Mesendoderm (in vitro differentiated cells): ENCODE data around the gene ERCC3.

ENCODE experiments used
- DNase-seq: peaks from one replicate; pipeline ENCODE4 v3.0.0; 2013
- H2AK5ac ChIP-seq: 2 replicates; pipeline ENCODE4 v1.6.1; 2013; ENCODE audit warnings: low read length, inconsistent platforms
- H2BK120ac ChIP-seq: 2 replicates; pipeline ENCODE4 v1.6.1; 2013; ENCODE audit warnings: low read depth, mild to moderate bottlenecking, low read length, moderate library complexity, mixed read lengths
- H2BK15ac ChIP-seq: replicated peaks from 2 replicates; pipeline ENCODE4 v1.6.1; 2013; ENCODE audit warnings: low read depth, mild to moderate bottlenecking, moderate library complexity
- H2BK5ac ChIP-seq: 2 replicates; pipeline ENCODE4 v1.6.1; 2013; ENCODE audit warnings: low read length, inconsistent platforms
- H3K18ac ChIP-seq: 2 replicates; pipeline ENCODE4 v1.6.1; 2013; ENCODE audit warnings: mild to moderate bottlenecking, low read length, mixed read lengths
- H3K23ac ChIP-seq: one replicate; pipeline ENCODE4 v1.6.1; 2013; ENCODE audit warnings: low read length
- H3K27ac ChIP-seq: 2 replicates; pipeline ENCODE4 v1.5.1; 2013; ENCODE audit warnings: low read depth, mild to moderate bottlenecking, inconsistent platforms, low read length, moderate library complexity
- H3K27me3 ChIP-seq: 2 replicates; pipeline ENCODE4 v1.6.1; 2013; ENCODE audit warnings: low read length, control low read depth, mild to moderate bottlenecking, inconsistent platforms; ENCODE audit not compliant: insufficient read depth, poor library complexity
- H3K36me3 ChIP-seq: 2 replicates; pipeline ENCODE4 v1.6.1; 2013; ENCODE audit warnings: low read length, inconsistent platforms; ENCODE audit not compliant: control insufficient read depth, insufficient read depth
- H3K4ac ChIP-seq: one replicate; pipeline ENCODE4 v1.6.1; 2013; ENCODE audit warnings: low read depth, mild to moderate bottlenecking, low read length, moderate library complexity
- H3K4me1 ChIP-seq: 2 replicates; pipeline ENCODE4 v1.6.1; 2013; ENCODE audit warnings: low read depth, low read length, inconsistent platforms; ENCODE audit not compliant: control insufficient read depth
- H3K4me2 ChIP-seq: 2 replicates; pipeline ENCODE4 v1.6.1; 2013; ENCODE audit warnings: low read length
- H3K4me3 ChIP-seq: 2 replicates; pipeline ENCODE4 v1.5.1; 2013; ENCODE audit warnings: mild to moderate bottlenecking, low read length
- H3K56ac ChIP-seq: one replicate; pipeline ENCODE4 v1.6.1; 2013; ENCODE audit warnings: low read length
- H3K79me1 ChIP-seq: 2 replicates; pipeline ENCODE4 v1.6.1; 2013; ENCODE audit warnings: low read length, inconsistent platforms
- H3K79me2 ChIP-seq: 2 replicates; pipeline ENCODE4 v1.6.1; 2013; ENCODE audit warnings: mild to moderate bottlenecking, low read length; ENCODE audit not compliant: control insufficient read depth, insufficient read depth
- H3K9ac ChIP-seq: 2 replicates; pipeline ENCODE4 v1.6.1; 2013; ENCODE audit warnings: low read length, inconsistent platforms
- H4K5ac ChIP-seq: one replicate; pipeline ENCODE4 v1.6.1; 2013; ENCODE audit warnings: low read length
- H4K8ac ChIP-seq: one replicate; pipeline ENCODE4 v1.6.1; 2013; ENCODE audit warnings: low read depth, mild to moderate bottlenecking, control low read depth, low read length, moderate library complexity
- WGBS: extraction: QIAGEN DNeasy Blood & Tissue Kit; methylation state at CpG from one replicate; pipeline ENCODE4 v1.1.7; 2013; ENCODE audit warnings: low lambda C conversion rate, missing lambda C conversion rate; ENCODE audit not compliant: insufficient coverage; ENCODE audit errors: extremely low coverage; 5-methylcytosine and 5-hydroxymethylcytosine counted together

The ERCC3 gene

GRCh38 chr2:127314193-127314988, 20.4 kb upstream of the ERCC3 start:
- Histone ChIP-seq H3K27ac (no peak overlapping the region), H3K27me3 (no peaks in the 10 kb centered on the region), H3K4me1 (no peaks in the 10 kb centered on the region), H3K36me3 (peaks cover 6% of the 10 kb centered on the region), H3K9ac (no peak overlapping the region), H3K4me3 (no peak overlapping the region), H3K79me2 (no peaks in the 10 kb centered on the region), H3K23ac (no peak overlapping the region), H3K18ac (no peak overlapping the region), H3K56ac (no peak overlapping the region), H2BK120ac (no peak overlapping the region), H2AK5ac (no peak overlapping the region), H3K79me1 (no peaks in the 10 kb centered on the region), H4K5ac (no peak overlapping the region), H3K4ac (no peak overlapping the region), H3K4me2 (no peak overlapping the region), H2BK15ac (no peak overlapping the region), H2BK5ac (no peak overlapping the region), H4K8ac (no peak overlapping the region)
- WGBS = no CpG with 5 or more reads among the region's 7 CpGs
- no peak for DNase-seq

- H3K36me3 ChIP-seq = peaks cover 6% of the 10 kb centered on the region
- H3K79me1 ChIP-seq = no peaks in the 10 kb centered on the region
- H3K4me3 ChIP-seq = no peak overlapping the region
- no peak overlapping the region for H2BK15ac ChIP-seq
- no peak for DNase-seq
- no peak overlapping the region for H3K4ac ChIP-seq
- no peak overlapping the region for H3K56ac ChIP-seq
- H3K9ac ChIP-seq = no peak overlapping the region
- H2AK5ac ChIP-seq = no peak overlapping the region
- H3K23ac ChIP-seq = no peak overlapping the region
- H2BK120ac ChIP-seq = no peak overlapping the region
- no peaks in the 10 kb centered on the region for H3K4me1 ChIP-seq
- WGBS = no CpG with 5 or more reads among the region's 3 CpGs
- H3K27ac ChIP-seq = no peak overlapping the region
- H2BK5ac ChIP-seq = no peak overlapping the region
- no peak overlapping the region for H4K8ac ChIP-seq
- no peak overlapping the region for H3K18ac ChIP-seq
- H3K4me2 ChIP-seq = no peak overlapping the region
- no peaks in the 10 kb centered on the region for H3K79me2 ChIP-seq
- no peak overlapping the region for H4K5ac ChIP-seq
- H3K27me3 ChIP-seq = no peaks in the 10 kb centered on the region
Observed at GRCh38 chr2:127313406-127313805, 19.5 kb upstream of the ERCC3 start.

GRCh38 chr2:127310980-127311379, 17.0 kb upstream of the ERCC3 start:
- no peak for DNase-seq
- H3K18ac ChIP-seq = no peak overlapping the region
- H3K9ac ChIP-seq = no peak overlapping the region
- no peaks in the 10 kb centered on the region for H3K79me2 ChIP-seq
- H3K4ac ChIP-seq = no peak overlapping the region
- no peak overlapping the region for H3K4me2 ChIP-seq
- H3K27me3 ChIP-seq = no peaks in the 10 kb centered on the region
- WGBS = 100% methylated on average over 1 of the region's 3 CpGs
- no peak overlapping the region for H4K5ac ChIP-seq
- no peak overlapping the region for H3K56ac ChIP-seq
- peaks cover 6% of the 10 kb centered on the region for H3K36me3 ChIP-seq
- no peak overlapping the region for H3K27ac ChIP-seq
- H3K4me3 ChIP-seq = no peak overlapping the region
- no peak overlapping the region for H2BK120ac ChIP-seq
- H2BK5ac ChIP-seq = no peak overlapping the region
- H3K4me1 ChIP-seq = no peaks in the 10 kb centered on the region
- H2AK5ac ChIP-seq = no peak overlapping the region
- no peak overlapping the region for H3K23ac ChIP-seq
- H3K79me1 ChIP-seq = no peaks in the 10 kb centered on the region
- H4K8ac ChIP-seq = no peak overlapping the region
- no peak overlapping the region for H2BK15ac ChIP-seq

GRCh38 chr2:127309468-127309867, 15.5 kb upstream of the ERCC3 start:
- no peak overlapping the region for H4K8ac ChIP-seq
- H3K18ac ChIP-seq = no peak overlapping the region
- no peaks in the 10 kb centered on the region for H3K79me2 ChIP-seq
- H3K56ac ChIP-seq = no peak overlapping the region
- H2BK15ac ChIP-seq = no peak overlapping the region
- no peak overlapping the region for H3K4ac ChIP-seq
- H3K4me3 ChIP-seq = no peak overlapping the region
- no peak overlapping the region for H3K27ac ChIP-seq
- no peak overlapping the region for H2BK120ac ChIP-seq
- no peak overlapping the region for H3K23ac ChIP-seq
- H2BK5ac ChIP-seq = no peak overlapping the region
- no peaks in the 10 kb centered on the region for H3K27me3 ChIP-seq
- H2AK5ac ChIP-seq = no peak overlapping the region
- H3K79me1 ChIP-seq = no peaks in the 10 kb centered on the region
- H3K9ac ChIP-seq = no peak overlapping the region
- WGBS = no CpG with 5 or more reads among the region's 4 CpGs
- no peak for DNase-seq
- H4K5ac ChIP-seq = no peak overlapping the region
- peaks cover 6% of the 10 kb centered on the region for H3K36me3 ChIP-seq
- no peak overlapping the region for H3K4me2 ChIP-seq
- H3K4me1 ChIP-seq = no peaks in the 10 kb centered on the region

GRCh38 chr2:127308586-127309138, 14.7 kb upstream of the ERCC3 start:
- Histone ChIP-seq H3K56ac (no peak overlapping the region), H3K9ac (no peak overlapping the region), H3K79me2 (no peaks in the 10 kb centered on the region), H2BK15ac (no peak overlapping the region), H4K5ac (no peak overlapping the region), H3K36me3 (peaks cover 2% of the 10 kb centered on the region), H3K18ac (no peak overlapping the region), H3K4me1 (no peaks in the 10 kb centered on the region), H3K4ac (no peak overlapping the region), H2AK5ac (no peak overlapping the region), H4K8ac (no peak overlapping the region), H3K79me1 (no peaks in the 10 kb centered on the region), H2BK120ac (no peak overlapping the region), H3K4me2 (no peak overlapping the region), H3K23ac (no peak overlapping the region), H3K27me3 (no peaks in the 10 kb centered on the region), H2BK5ac (no peak overlapping the region), H3K4me3 (no peak overlapping the region), H3K27ac (no peak overlapping the region)
- no CpG with 5 or more reads among the region's 7 CpGs for WGBS
- no peak for DNase-seq
